Measurements from ENCODE around the gene KDR.

The KDR gene

GRCh38 chr4:55125763-55126541 is 557 bp upstream of the KDR start:
- Histone ChIP-seq H3K9me3 (ENCODE audit: control insufficient read depth in 5 of 5, low read length in 5 of 5) (no peaks in the 10 kb centered on the region), H3K27ac (ENCODE audit: low read depth, low read length) (peak overlapping the region; percentile 67), H3K9ac (ENCODE audit: low read length in 5 of 5) (no peak overlapping the region), H3K36me3 (ENCODE audit: control insufficient read depth in 5 of 5, insufficient read depth in 5 of 5, low read length in 5 of 5) (no peaks in the 10 kb centered on the region), H3K4me1 (ENCODE audit: control insufficient read depth in 5 of 5, insufficient read depth in 5 of 5, low read length in 5 of 5) (peaks cover 0 to 18% (median 16%) of the 10 kb centered on the region in 5 donors), H3K27me3 (ENCODE audit: control insufficient read depth in 5 of 5, insufficient read depth in 4 of 5, low read length in 5 of 5) (peaks cover 0 to 16% (median 12%) of the 10 kb centered on the region in 5 donors), H3K4me3 (ENCODE audit: low read depth in 1 of 5, low read length in 5 of 5) (peak overlapping the region; percentile 5 to 86 (median 68))

GRCh38 chr4:55124322-55125076 is 896 bp downstream of the KDR start:
- Histone ChIP-seq H3K36me3 (ENCODE audit: control insufficient read depth in 5 of 5, insufficient read depth in 5 of 5, low read length in 5 of 5) (no peaks in the 10 kb centered on the region), H3K27ac (ENCODE audit: low read depth, low read length) (peak overlapping the region; percentile 67), H3K9me3 (ENCODE audit: control insufficient read depth in 5 of 5, low read length in 5 of 5) (no peaks in the 10 kb centered on the region), H3K4me1 (ENCODE audit: control insufficient read depth in 5 of 5, insufficient read depth in 5 of 5, low read length in 5 of 5) (peaks cover 0 to 21% (median 18%) of the 10 kb centered on the region in 5 donors), H3K9ac (ENCODE audit: low read length in 5 of 5) (peak overlapping the region in 4 of 5 donors; percentile 33 to 72 (median 33)), H3K4me3 (ENCODE audit: low read depth in 1 of 5, low read length in 5 of 5) (peak overlapping the region; percentile 57 to 86 (median 68)), H3K27me3 (ENCODE audit: control insufficient read depth in 5 of 5, insufficient read depth in 4 of 5, low read length in 5 of 5) (peaks cover 0 to 16% (median 12%) of the 10 kb centered on the region in 5 donors)

- peak overlapping the region in 4 of 5 donors; percentile 65 to 86 (median 72) for H3K4me3 ChIP-seq (ENCODE audit: low read depth in 1 of 5, low read length in 5 of 5)
- no peaks in the 10 kb centered on the region for H3K9me3 ChIP-seq (ENCODE audit: control insufficient read depth in 5 of 5, low read length in 5 of 5)
- H3K9ac ChIP-seq (ENCODE audit: low read length in 5 of 5): peak overlapping the region in 3 of 5 donors; percentile 33 to 51 (median 33)
- H3K27me3 ChIP-seq (ENCODE audit: control insufficient read depth in 5 of 5, insufficient read depth in 4 of 5, low read length in 5 of 5): peaks cover 0 to 16% (median 12%) of the 10 kb centered on the region in 5 donors
- peak overlapping the region; percentile 67 for H3K27ac ChIP-seq (ENCODE audit: low read depth, low read length)
- no peaks in the 10 kb centered on the region for H3K36me3 ChIP-seq (ENCODE audit: control insufficient read depth in 5 of 5, insufficient read depth in 5 of 5, low read length in 5 of 5)
- peaks cover 0 to 21% (median 18%) of the 10 kb centered on the region in 5 donors for H3K4me1 ChIP-seq (ENCODE audit: control insufficient read depth in 5 of 5, insufficient read depth in 5 of 5, low read length in 5 of 5)
Observed at GRCh38 chr4:55123791-55124190, 1.6 kb downstream of the KDR start.

GRCh38 chr4:55122235-55122634 is 3.2 kb downstream of the KDR start:
- peak overlapping the region in 3 of 5 donors; percentile 5 to 49 (median 29) for H3K9ac ChIP-seq (ENCODE audit: low read length in 5 of 5)
- H3K27ac ChIP-seq (ENCODE audit: low read depth, low read length): peak overlapping the region; percentile 67
- H3K4me1 ChIP-seq (ENCODE audit: control insufficient read depth in 5 of 5, insufficient read depth in 5 of 5, low read length in 5 of 5): peaks cover 3 to 31% (median 18%) of the 10 kb centered on the region in 5 donors
- H3K4me3 ChIP-seq (ENCODE audit: low read depth in 1 of 5, low read length in 5 of 5): peak overlapping the region in 4 of 5 donors; percentile 15 to 86 (median 72)
- no peaks in the 10 kb centered on the region for H3K9me3 ChIP-seq (ENCODE audit: control insufficient read depth in 5 of 5, low read length in 5 of 5)
- H3K27me3 ChIP-seq (ENCODE audit: control insufficient read depth in 5 of 5, insufficient read depth in 4 of 5, low read length in 5 of 5): peaks cover 0 to 16% (median 12%) of the 10 kb centered on the region in 5 donors
- H3K36me3 ChIP-seq (ENCODE audit: control insufficient read depth in 5 of 5, insufficient read depth in 5 of 5, low read length in 5 of 5): no peaks in the 10 kb centered on the region

GRCh38 chr4:55121246-55121645 is 4.1 kb downstream of the KDR start:
- peak overlapping the region in 3 of 5 donors; percentile 22 to 86 (median 68) for H3K4me3 ChIP-seq (ENCODE audit: low read depth in 1 of 5, low read length in 5 of 5)
- peak overlapping the region; percentile 68 for H3K27ac ChIP-seq (ENCODE audit: low read depth, low read length)
- H3K4me1 ChIP-seq (ENCODE audit: control insufficient read depth in 5 of 5, insufficient read depth in 5 of 5, low read length in 5 of 5): peaks cover 3 to 38% (median 16%) of the 10 kb centered on the region in 5 donors
- H3K27me3 ChIP-seq (ENCODE audit: control insufficient read depth in 5 of 5, insufficient read depth in 4 of 5, low read length in 5 of 5): peaks cover 0 to 16% (median 11%) of the 10 kb centered on the region in 5 donors
- no peaks in the 10 kb centered on the region for H3K9me3 ChIP-seq (ENCODE audit: control insufficient read depth in 5 of 5, low read length in 5 of 5)
- H3K9ac ChIP-seq (ENCODE audit: low read length in 5 of 5): peak overlapping the region in 1 of 5 donors; percentile 19
- H3K36me3 ChIP-seq (ENCODE audit: control insufficient read depth in 5 of 5, insufficient read depth in 5 of 5, low read length in 5 of 5): no peaks in the 10 kb centered on the region

- H3K4me1 ChIP-seq (ENCODE audit: control insufficient read depth in 5 of 5, insufficient read depth in 5 of 5, low read length in 5 of 5): peaks cover 0 to 29% (median 3%) of the 10 kb centered on the region in 5 donors
- H3K4me3 ChIP-seq (ENCODE audit: low read depth in 1 of 5, low read length in 5 of 5): no peak overlapping the region
- no peaks in the 10 kb centered on the region for H3K9me3 ChIP-seq (ENCODE audit: control insufficient read depth in 5 of 5, low read length in 5 of 5)
- peaks cover 0 to 7% (median 3%) of the 10 kb centered on the region in 5 donors for H3K36me3 ChIP-seq (ENCODE audit: control insufficient read depth in 5 of 5, insufficient read depth in 5 of 5, low read length in 5 of 5)
- peaks cover 0 to under 1% (median 0%) of the 10 kb centered on the region in 5 donors for H3K27me3 ChIP-seq (ENCODE audit: control insufficient read depth in 5 of 5, insufficient read depth in 4 of 5, low read length in 5 of 5)
- peak overlapping the region; percentile 39 for H3K27ac ChIP-seq (ENCODE audit: low read depth, low read length)
- H3K9ac ChIP-seq (ENCODE audit: low read length in 5 of 5): no peak overlapping the region
Observed at GRCh38 chr4:55118397-55118796, 7.0 kb downstream of the KDR start.

GRCh38 chr4:55117511-55117910 is 7.9 kb downstream of the KDR start:
- Histone ChIP-seq H3K4me3 (ENCODE audit: low read depth in 1 of 5, low read length in 5 of 5) (no peak overlapping the region), H3K27ac (ENCODE audit: low read depth, low read length) (peak overlapping the region; percentile 39), H3K4me1 (ENCODE audit: control insufficient read depth in 5 of 5, insufficient read depth in 5 of 5, low read length in 5 of 5) (peaks cover 0 to 29% (median 3%) of the 10 kb centered on the region in 5 donors), H3K9ac (ENCODE audit: low read length in 5 of 5) (no peak overlapping the region), H3K27me3 (ENCODE audit: control insufficient read depth in 5 of 5, insufficient read depth in 4 of 5, low read length in 5 of 5) (no peaks in the 10 kb centered on the region), H3K36me3 (ENCODE audit: control insufficient read depth in 5 of 5, insufficient read depth in 5 of 5, low read length in 5 of 5) (peaks cover 0 to 10% (median 6%) of the 10 kb centered on the region in 5 donors), H3K9me3 (ENCODE audit: control insufficient read depth in 5 of 5, low read length in 5 of 5) (no peaks in the 10 kb centered on the region)

- H3K27me3 ChIP-seq (ENCODE audit: control insufficient read depth in 5 of 5, insufficient read depth in 4 of 5, low read length in 5 of 5): no peaks in the 10 kb centered on the region
- peaks cover 0 to 11% (median 6%) of the 10 kb centered on the region in 5 donors for H3K36me3 ChIP-seq (ENCODE audit: control insufficient read depth in 5 of 5, insufficient read depth in 5 of 5, low read length in 5 of 5)
- H3K9me3 ChIP-seq (ENCODE audit: control insufficient read depth in 5 of 5, low read length in 5 of 5): no peaks in the 10 kb centered on the region
- H3K4me3 ChIP-seq (ENCODE audit: low read depth in 1 of 5, low read length in 5 of 5): no peak overlapping the region
- H3K9ac ChIP-seq (ENCODE audit: low read length in 5 of 5): no peak overlapping the region
- peak overlapping the region; percentile 39 for H3K27ac ChIP-seq (ENCODE audit: low read depth, low read length)
- H3K4me1 ChIP-seq (ENCODE audit: control insufficient read depth in 5 of 5, insufficient read depth in 5 of 5, low read length in 5 of 5): peaks cover 0 to 26% (median 3%) of the 10 kb centered on the region in 5 donors
Observed at GRCh38 chr4:55116450-55116849, 8.9 kb downstream of the KDR start.

- H3K4me1 ChIP-seq (ENCODE audit: control insufficient read depth in 5 of 5, insufficient read depth in 5 of 5, low read length in 5 of 5): peaks cover 0 to 15% (median 0%) of the 10 kb centered on the region in 5 donors
- no peaks in the 10 kb centered on the region for H3K27me3 ChIP-seq (ENCODE audit: control insufficient read depth in 5 of 5, insufficient read depth in 4 of 5, low read length in 5 of 5)
- no peak overlapping the region for H3K27ac ChIP-seq (ENCODE audit: low read depth, low read length)
- peaks cover 0 to 24% (median 10%) of the 10 kb centered on the region in 5 donors for H3K36me3 ChIP-seq (ENCODE audit: control insufficient read depth in 5 of 5, insufficient read depth in 5 of 5, low read length in 5 of 5)
- no peaks in the 10 kb centered on the region for H3K9me3 ChIP-seq (ENCODE audit: control insufficient read depth in 5 of 5, low read length in 5 of 5)
- H3K4me3 ChIP-seq (ENCODE audit: low read depth in 1 of 5, low read length in 5 of 5): no peak overlapping the region
- H3K9ac ChIP-seq (ENCODE audit: low read length in 5 of 5): no peak overlapping the region
Observed at GRCh38 chr4:55111601-55112000, 13.8 kb downstream of the KDR start.

Measured in subcutaneous abdominal adipose tissue (tissue), 5 donors.